WTC11 (cell line): Measurements from ENCODE around the gene EHD2. TPM values are rescaled to one million over a fixed set of nuclear protein-coding genes. Genes with fewer than 3 reads are reported as not detected.

Experiments
- ATAC-seq: fragments of 200-7000 bp; cut with Tn5 transposase; 2 replicates; pipeline ENCODE4 v1.10.0; 2021; ENCODE audit warnings: mild to moderate bottlenecking, moderate library complexity
- CTCF ChIA-PET: fragments of 300-600 bp; sonication (Branson Sonifier 250); formaldehyde crosslinking; loops from one replicate; lab custom pipeline; 2021; ENCODE audit warnings: antibody characterized with exemption; lab: Charles Lee
- POLR2A ChIA-PET: fragments of 350-600 bp; sonication (Branson Sonifier 250); formaldehyde crosslinking; loops from one replicate; lab custom pipeline; 2021; ENCODE audit warnings: antibody characterized with exemption; lab: Charles Lee
- DNase-seq: peaks from one replicate; pipeline ENCODE4 v3.0.0; 2021; ENCODE audit warnings: low spot score
- H3K27ac Mint-ChIP-seq: 2 replicates; pipeline ENCODE4 v1.8.0; 2021; ENCODE audit warnings: mixed read lengths
- H3K27me3 Mint-ChIP-seq: 2 replicates; pipeline ENCODE4 v1.8.0; 2021; ENCODE audit warnings: low read depth, mild to moderate bottlenecking, moderate library complexity, mixed read lengths
- H3K36me3 Mint-ChIP-seq: 2 replicates; pipeline ENCODE4 v1.8.0; 2021; ENCODE audit warnings: mixed read lengths
- H3K4me1 Mint-ChIP-seq: 2 replicates; pipeline ENCODE4 v1.8.0; 2022; ENCODE audit warnings: mixed read lengths
- H3K4me3 Mint-ChIP-seq: 2 replicates; pipeline ENCODE4 v1.8.0; 2021; ENCODE audit warnings: mild to moderate bottlenecking, moderate library complexity, mixed read lengths
- H3K9me3 Mint-ChIP-seq: 2 replicates; pipeline ENCODE4 v1.8.0; 2021; ENCODE audit warnings: mixed read lengths
- ELF4 ChIP-seq: sonication (generic); formaldehyde crosslinking; IDR thresholded peaks from 2 replicates; pipeline ENCODE4 v1.8.1; 2022; ENCODE audit warnings: low read depth, mild to moderate bottlenecking, moderate library complexity, missing genetic modification reagents
- GRHL2 ChIP-seq: fragments of 250-450 bp; sonication (Bioruptor Pico); IDR thresholded peaks from 2 replicates; pipeline ENCODE4 v1.8.0; 2022; ENCODE audit warnings: mild to moderate bottlenecking, moderate library complexity; ENCODE audit not compliant: insufficient replicate concordance, severe bottlenecking
- NR1H2 ChIP-seq: sonication (generic); formaldehyde crosslinking; IDR thresholded peaks from 2 replicates; pipeline ENCODE4 v1.9.0; 2021; ENCODE audit warnings: mild to moderate bottlenecking, moderate library complexity, missing genetic modification reagents
- NR2C2 ChIP-seq: sonication (generic); formaldehyde crosslinking; IDR thresholded peaks from 2 replicates; pipeline ENCODE4 v1.8.0; 2022; ENCODE audit warnings: mild to moderate bottlenecking, missing genetic modification reagents
- SMAD4 ChIP-seq: sonication (generic); formaldehyde crosslinking; IDR thresholded peaks from 2 replicates; pipeline ENCODE4 v1.8.0; 2022; ENCODE audit warnings: mild to moderate bottlenecking, missing genetic modification reagents
- SOX15 ChIP-seq: fragments of 250-450 bp; sonication (Bioruptor Pico); IDR thresholded peaks from 2 replicates; pipeline ENCODE4 v1.9.0; 2021; ENCODE audit warnings: mild to moderate bottlenecking
- TEAD1 ChIP-seq: sonication (generic); formaldehyde crosslinking; IDR thresholded peaks from 2 replicates; pipeline ENCODE4 v1.8.0; 2022; ENCODE audit warnings: mild to moderate bottlenecking, missing genetic modification reagents
- total RNA-seq: library from RNA; stranded (reverse); gene quantifications from 3 replicates; pipeline ENCODE4 v1.2.3, GENCODE V29; 2021
- TF ChIP-seq, protein P1 (sequence below): fragments of 200-600 bp; IDR thresholded peaks from 2 replicates; pipeline ENCODE4 v1.8.0; 2022; ENCODE audit warnings: antibody characterized with exemption
- TF ChIP-seq, protein P2 (sequence below): fragments of 250-450 bp; sonication (Bioruptor Pico); IDR thresholded peaks from 2 replicates; pipeline ENCODE4 v1.9.0; 2021; ENCODE audit warnings: moderate library complexity, mild to moderate bottlenecking, inconsistent platforms, borderline replicate concordance
- TF ChIP-seq, protein P3 (sequence below): sonication (generic); formaldehyde crosslinking; conservative IDR thresholded peaks from 2 replicates; pipeline ENCODE4 v1.8.1; 2022; ENCODE audit warnings: mild to moderate bottlenecking, missing genetic modification reagents
- TF ChIP-seq, protein P4 (sequence below): fragments of 250-450 bp; sonication (Bioruptor Pico); IDR thresholded peaks from 2 replicates; pipeline ENCODE4 v1.9.0; 2021; ENCODE audit warnings: mild to moderate bottlenecking, borderline replicate concordance
- TF ChIP-seq, protein P5 (sequence below): sonication (generic); formaldehyde crosslinking; IDR thresholded peaks from 2 replicates; pipeline ENCODE4 v1.8.1; 2023; ENCODE audit warnings: mild to moderate bottlenecking, moderate library complexity, missing genetic modification reagents

EHD2 gene
- total RNA-seq, 1 experiment from 2014 or later, result 11.8 TPM

DNA sequence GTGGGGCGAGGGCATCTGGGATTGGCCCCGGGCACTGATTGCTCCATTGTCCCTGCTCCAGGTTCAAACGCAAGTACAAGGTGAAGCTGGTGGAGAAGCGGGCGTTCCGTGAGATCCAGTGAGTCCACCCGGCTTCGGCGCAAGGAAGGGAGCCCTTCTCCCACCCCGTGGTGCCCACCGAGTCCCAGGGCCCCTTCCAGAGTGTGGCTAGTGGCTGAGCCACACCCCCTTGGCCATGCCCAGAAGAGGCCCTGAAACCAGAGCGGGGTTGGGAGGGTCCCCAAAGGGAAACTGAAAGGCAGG is 43.4 kb downstream of the EHD2 start:
- no peaks in the 10 kb centered on the region for H3K4me1 Mint-ChIP-seq
- peaks cover 4% of the 10 kb centered on the region for H3K9me3 Mint-ChIP-seq
- no peak for ATAC-seq
- TF ChIP-seq NR2C2 (no peak), NR1H2 (CRISPR knock-in tag) (no peak), SMAD4 (CRISPR knock-in tag) (no peak), GRHL2 (CRISPR knock-in tag) (no peak), TEAD1 (no peak), ELF4 (no peak), SOX15 (CRISPR knock-in tag) (no peak)
- TF ChIP-seq, protein P1, sequence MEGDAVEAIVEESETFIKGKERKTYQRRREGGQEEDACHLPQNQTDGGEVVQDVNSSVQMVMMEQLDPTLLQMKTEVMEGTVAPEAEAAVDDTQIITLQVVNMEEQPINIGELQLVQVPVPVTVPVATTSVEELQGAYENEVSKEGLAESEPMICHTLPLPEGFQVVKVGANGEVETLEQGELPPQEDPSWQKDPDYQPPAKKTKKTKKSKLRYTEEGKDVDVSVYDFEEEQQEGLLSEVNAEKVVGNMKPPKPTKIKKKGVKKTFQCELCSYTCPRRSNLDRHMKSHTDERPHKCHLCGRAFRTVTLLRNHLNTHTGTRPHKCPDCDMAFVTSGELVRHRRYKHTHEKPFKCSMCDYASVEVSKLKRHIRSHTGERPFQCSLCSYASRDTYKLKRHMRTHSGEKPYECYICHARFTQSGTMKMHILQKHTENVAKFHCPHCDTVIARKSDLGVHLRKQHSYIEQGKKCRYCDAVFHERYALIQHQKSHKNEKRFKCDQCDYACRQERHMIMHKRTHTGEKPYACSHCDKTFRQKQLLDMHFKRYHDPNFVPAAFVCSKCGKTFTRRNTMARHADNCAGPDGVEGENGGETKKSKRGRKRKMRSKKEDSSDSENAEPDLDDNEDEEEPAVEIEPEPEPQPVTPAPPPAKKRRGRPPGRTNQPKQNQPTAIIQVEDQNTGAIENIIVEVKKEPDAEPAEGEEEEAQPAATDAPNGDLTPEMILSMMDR, result no peak
- TF ChIP-seq, protein P2, sequence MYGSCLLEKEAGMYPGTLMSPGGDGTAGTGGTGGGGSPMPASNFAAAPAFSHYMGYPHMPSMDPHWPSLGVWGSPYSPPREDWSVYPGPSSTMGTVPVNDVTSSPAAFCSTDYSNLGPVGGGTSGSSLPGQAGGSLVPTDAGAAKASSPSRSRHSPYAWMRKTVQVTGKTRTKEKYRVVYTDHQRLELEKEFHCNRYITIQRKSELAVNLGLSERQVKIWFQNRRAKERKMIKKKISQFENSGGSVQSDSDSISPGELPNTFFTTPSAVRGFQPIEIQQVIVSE (CRISPR knock-in tag), result no peak
- TF ChIP-seq, protein P3, sequence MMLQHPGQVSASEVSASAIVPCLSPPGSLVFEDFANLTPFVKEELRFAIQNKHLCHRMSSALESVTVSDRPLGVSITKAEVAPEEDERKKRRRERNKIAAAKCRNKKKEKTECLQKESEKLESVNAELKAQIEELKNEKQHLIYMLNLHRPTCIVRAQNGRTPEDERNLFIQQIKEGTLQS (CRISPR knock-in tag), result no peak
- TF ChIP-seq, protein P4, sequence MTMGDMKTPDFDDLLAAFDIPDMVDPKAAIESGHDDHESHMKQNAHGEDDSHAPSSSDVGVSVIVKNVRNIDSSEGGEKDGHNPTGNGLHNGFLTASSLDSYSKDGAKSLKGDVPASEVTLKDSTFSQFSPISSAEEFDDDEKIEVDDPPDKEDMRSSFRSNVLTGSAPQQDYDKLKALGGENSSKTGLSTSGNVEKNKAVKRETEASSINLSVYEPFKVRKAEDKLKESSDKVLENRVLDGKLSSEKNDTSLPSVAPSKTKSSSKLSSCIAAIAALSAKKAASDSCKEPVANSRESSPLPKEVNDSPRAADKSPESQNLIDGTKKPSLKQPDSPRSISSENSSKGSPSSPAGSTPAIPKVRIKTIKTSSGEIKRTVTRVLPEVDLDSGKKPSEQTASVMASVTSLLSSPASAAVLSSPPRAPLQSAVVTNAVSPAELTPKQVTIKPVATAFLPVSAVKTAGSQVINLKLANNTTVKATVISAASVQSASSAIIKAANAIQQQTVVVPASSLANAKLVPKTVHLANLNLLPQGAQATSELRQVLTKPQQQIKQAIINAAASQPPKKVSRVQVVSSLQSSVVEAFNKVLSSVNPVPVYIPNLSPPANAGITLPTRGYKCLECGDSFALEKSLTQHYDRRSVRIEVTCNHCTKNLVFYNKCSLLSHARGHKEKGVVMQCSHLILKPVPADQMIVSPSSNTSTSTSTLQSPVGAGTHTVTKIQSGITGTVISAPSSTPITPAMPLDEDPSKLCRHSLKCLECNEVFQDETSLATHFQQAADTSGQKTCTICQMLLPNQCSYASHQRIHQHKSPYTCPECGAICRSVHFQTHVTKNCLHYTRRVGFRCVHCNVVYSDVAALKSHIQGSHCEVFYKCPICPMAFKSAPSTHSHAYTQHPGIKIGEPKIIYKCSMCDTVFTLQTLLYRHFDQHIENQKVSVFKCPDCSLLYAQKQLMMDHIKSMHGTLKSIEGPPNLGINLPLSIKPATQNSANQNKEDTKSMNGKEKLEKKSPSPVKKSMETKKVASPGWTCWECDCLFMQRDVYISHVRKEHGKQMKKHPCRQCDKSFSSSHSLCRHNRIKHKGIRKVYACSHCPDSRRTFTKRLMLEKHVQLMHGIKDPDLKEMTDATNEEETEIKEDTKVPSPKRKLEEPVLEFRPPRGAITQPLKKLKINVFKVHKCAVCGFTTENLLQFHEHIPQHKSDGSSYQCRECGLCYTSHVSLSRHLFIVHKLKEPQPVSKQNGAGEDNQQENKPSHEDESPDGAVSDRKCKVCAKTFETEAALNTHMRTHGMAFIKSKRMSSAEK, result no peak
- H3K4me3 Mint-ChIP-seq, result no peak overlapping the region
- no peak for DNase-seq
- POLR2A ChIA-PET, result interaction anchor here (0.6 kb wide), 1 partner anchor 32 kb away, joined by 3 read pairs; no protein-coding TSS in a partner anchor
- no peak overlapping the region for H3K27ac Mint-ChIP-seq
- CTCF ChIA-PET, result interaction anchor here (1.9 to 4.8 kb wide), 2 partner anchors 9 to 44 kb away, joined by 9 to 26 read pairs; no protein-coding TSS in a partner anchor
- peaks cover 60% of the 10 kb centered on the region for H3K36me3 Mint-ChIP-seq
- H3K27me3 Mint-ChIP-seq, result no peaks in the 10 kb centered on the region

DNA sequence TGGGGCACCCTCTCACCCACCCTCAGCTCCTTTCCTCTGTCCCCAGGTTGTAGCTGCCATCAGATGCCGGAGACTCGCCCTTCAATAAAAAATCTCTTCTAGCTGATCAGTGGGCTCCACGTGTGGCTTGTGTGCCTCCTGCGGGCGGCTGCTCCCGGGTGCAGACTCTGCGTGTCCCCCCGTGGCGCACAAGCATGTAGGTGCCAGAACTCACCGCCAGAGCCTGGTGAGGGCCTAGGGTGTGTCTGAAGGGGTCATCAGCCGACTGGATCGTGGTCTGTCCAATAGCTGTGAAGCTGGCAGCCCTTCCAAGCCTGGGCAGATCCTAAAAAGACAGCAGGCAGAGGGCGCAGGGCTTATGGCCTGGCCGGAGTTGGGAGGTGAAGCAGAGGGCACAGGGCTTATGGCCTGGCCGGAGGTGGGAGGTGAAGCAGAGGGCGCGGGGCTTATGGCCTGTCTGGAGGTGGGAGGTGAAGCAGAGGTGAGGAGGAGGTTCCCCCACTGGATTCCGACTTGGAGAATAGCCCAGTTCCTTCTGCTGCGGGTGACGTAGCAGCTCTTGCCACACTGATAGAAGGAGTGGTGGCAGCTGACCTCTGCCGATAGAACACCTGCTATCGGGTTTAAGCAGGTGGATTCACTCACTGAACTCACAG is 43.9 kb downstream of the EHD2 start:
- Mint-ChIP-seq H3K36me3 (peaks cover 57% of the 10 kb centered on the region), H3K4me3 (no peak overlapping the region), H3K27me3 (no peaks in the 10 kb centered on the region), H3K9me3 (peaks cover 4% of the 10 kb centered on the region), H3K27ac (no peak overlapping the region), H3K4me1 (no peaks in the 10 kb centered on the region)
- ChIA-PET POLR2A (interaction anchor here (0.6 kb wide), 1 partner anchor 32 kb away, joined by 3 read pairs; no protein-coding TSS in a partner anchor), CTCF (interaction anchor here (1.9 to 4.8 kb wide), 2 partner anchors 9 to 44 kb away, joined by 9 to 26 read pairs; no protein-coding TSS in a partner anchor)
- TF ChIP-seq SMAD4 (CRISPR knock-in tag), result no peak
- TF ChIP-seq, protein P5, sequence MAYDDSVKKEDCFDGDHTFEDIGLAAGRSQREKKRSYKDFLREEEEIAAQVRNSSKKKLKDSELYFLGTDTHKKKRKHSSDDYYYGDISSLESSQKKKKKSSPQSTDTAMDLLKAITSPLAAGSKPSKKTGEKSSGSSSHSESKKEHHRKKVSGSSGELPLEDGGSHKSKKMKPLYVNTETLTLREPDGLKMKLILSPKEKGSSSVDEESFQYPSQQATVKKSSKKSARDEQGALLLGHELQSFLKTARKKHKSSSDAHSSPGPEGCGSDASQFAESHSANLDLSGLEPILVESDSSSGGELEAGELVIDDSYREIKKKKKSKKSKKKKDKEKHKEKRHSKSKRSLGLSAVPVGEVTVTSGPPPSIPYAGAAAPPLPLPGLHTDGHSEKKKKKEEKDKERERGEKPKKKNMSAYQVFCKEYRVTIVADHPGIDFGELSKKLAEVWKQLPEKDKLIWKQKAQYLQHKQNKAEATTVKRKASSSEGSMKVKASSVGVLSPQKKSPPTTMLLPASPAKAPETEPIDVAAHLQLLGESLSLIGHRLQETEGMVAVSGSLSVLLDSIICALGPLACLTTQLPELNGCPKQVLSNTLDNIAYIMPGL (CRISPR knock-in tag), result no peak
- ATAC-seq (no peak), DNase-seq (no peak)
